Measurements from ENCODE around the gene LNX2. TPM values are rescaled to one million over a fixed set of nuclear protein-coding genes. Genes with fewer than 3 reads are reported as not detected.
A peak's percentile ranks its signal among the peaks of the same experiment; 100 is the strongest.

LNX2 gene
- total RNA-seq: 1 to 10 TPM; 4.1 TPM

GRCh38 chr13:27620377-27621115 lies at the start of gene LNX2:
Gene LNX2, minus strand, starts transcription at chr13:27620529. Its CDS starts 38,826 bp downstream, at chr13:27581703.
- Mint-ChIP-seq H3K27me3 (no peaks in the 10 kb centered on the region), H3K4me1 (peaks cover 40% of the 10 kb centered on the region), H3K36me3 (ENCODE audit: low read depth) (peaks cover 43% of the 10 kb centered on the region), H3K9me3 (no peaks in the 10 kb centered on the region), H3K27ac (peak within 1 kb of the TSS; percentile 87), H3K4me3 (peak within 1 kb of the TSS; percentile 87)
- ATAC-seq (replicated peaks): peak; percentile 92

GRCh38 chr13:27667946-27668345 lies 47.6 kb upstream of the LNX2 start:
- Mint-ChIP-seq H3K9me3 (no peaks in the 10 kb centered on the region), H3K4me3 (no peak overlapping the region), H3K36me3 (ENCODE audit: low read depth) (peaks cover 20% of the 10 kb centered on the region), H3K27ac (no peak overlapping the region), H3K27me3 (no peaks in the 10 kb centered on the region), H3K4me1 (peaks cover 4% of the 10 kb centered on the region)
- no peak for ATAC-seq (replicated peaks)

- no peaks in the 10 kb centered on the region for H3K27me3 Mint-ChIP-seq
- H3K4me1 Mint-ChIP-seq: peaks cover 4% of the 10 kb centered on the region
- H3K36me3 Mint-ChIP-seq (ENCODE audit: low read depth): peaks cover 20% of the 10 kb centered on the region
- no peak overlapping the region for H3K4me3 Mint-ChIP-seq
- no peak for ATAC-seq (replicated peaks)
- H3K9me3 Mint-ChIP-seq: no peaks in the 10 kb centered on the region
- H3K27ac Mint-ChIP-seq: no peak overlapping the region
Observed at GRCh38 chr13:27666951-27667350, 46.6 kb upstream of the LNX2 start.

- Mint-ChIP-seq H3K4me1 (peaks cover 4% of the 10 kb centered on the region), H3K27ac (no peak overlapping the region), H3K36me3 (ENCODE audit: low read depth) (peaks cover 20% of the 10 kb centered on the region), H3K4me3 (no peak overlapping the region), H3K9me3 (no peaks in the 10 kb centered on the region), H3K27me3 (no peaks in the 10 kb centered on the region)
- ATAC-seq (replicated peaks): no peak
Observed at GRCh38 chr13:27665761-27666160, 45.4 kb upstream of the LNX2 start.

- Mint-ChIP-seq H3K27me3 (no peaks in the 10 kb centered on the region), H3K9me3 (no peaks in the 10 kb centered on the region), H3K27ac (no peak overlapping the region), H3K4me3 (no peak overlapping the region), H3K4me1 (peaks cover 4% of the 10 kb centered on the region), H3K36me3 (ENCODE audit: low read depth) (peaks cover 20% of the 10 kb centered on the region)
- no peak for ATAC-seq (replicated peaks)
Observed at GRCh38 chr13:27665333-27665732, 45.0 kb upstream of the LNX2 start.

- Mint-ChIP-seq H3K36me3 (ENCODE audit: low read depth) (peaks cover 20% of the 10 kb centered on the region), H3K27me3 (no peaks in the 10 kb centered on the region), H3K27ac (no peak overlapping the region), H3K4me3 (no peak overlapping the region), H3K9me3 (no peaks in the 10 kb centered on the region), H3K4me1 (peaks cover 4% of the 10 kb centered on the region)
- no peak for ATAC-seq (replicated peaks)
Observed at GRCh38 chr13:27663947-27664346, 43.6 kb upstream of the LNX2 start.

- H3K9me3 Mint-ChIP-seq: no peaks in the 10 kb centered on the region
- peaks cover 4% of the 10 kb centered on the region for H3K4me1 Mint-ChIP-seq
- H3K4me3 Mint-ChIP-seq: no peak overlapping the region
- ATAC-seq (replicated peaks): no peak
- no peaks in the 10 kb centered on the region for H3K27me3 Mint-ChIP-seq
- peaks cover 20% of the 10 kb centered on the region for H3K36me3 Mint-ChIP-seq (ENCODE audit: low read depth)
- H3K27ac Mint-ChIP-seq: no peak overlapping the region
Observed at GRCh38 chr13:27662738-27663470, 42.6 kb upstream of the LNX2 start.

GRCh38 chr13:27661017-27661416 lies 40.7 kb upstream of the LNX2 start:
- Mint-ChIP-seq H3K36me3 (ENCODE audit: low read depth) (peaks cover 16% of the 10 kb centered on the region), H3K4me1 (no peaks in the 10 kb centered on the region), H3K27ac (peak overlapping the region; percentile 50), H3K4me3 (no peak overlapping the region), H3K9me3 (no peaks in the 10 kb centered on the region), H3K27me3 (no peaks in the 10 kb centered on the region)
- no peak for ATAC-seq (replicated peaks)

GRCh38 chr13:27660511-27660910 lies 40.2 kb upstream of the LNX2 start:
- H3K4me3 Mint-ChIP-seq: no peak overlapping the region

GRCh38 chr13:27659145-27659865 lies 39.0 kb upstream of the LNX2 start:
- no peak overlapping the region for H3K4me3 Mint-ChIP-seq
- H3K27me3 Mint-ChIP-seq: no peaks in the 10 kb centered on the region
- no peaks in the 10 kb centered on the region for H3K9me3 Mint-ChIP-seq
- no peak for ATAC-seq (replicated peaks)
- H3K27ac Mint-ChIP-seq: no peak overlapping the region
- peaks cover 6% of the 10 kb centered on the region for H3K36me3 Mint-ChIP-seq (ENCODE audit: low read depth)
- H3K4me1 Mint-ChIP-seq: no peaks in the 10 kb centered on the region

More at GRCh38 chr13:27660511-27660910, 40.2 kb upstream of the LNX2 start:
- Mint-ChIP-seq H3K27ac (peak overlapping the region; percentile 50), H3K9me3 (no peaks in the 10 kb centered on the region), H3K36me3 (ENCODE audit: low read depth) (peaks cover 12% of the 10 kb centered on the region), H3K4me1 (no peaks in the 10 kb centered on the region), H3K27me3 (no peaks in the 10 kb centered on the region)
- ATAC-seq (replicated peaks): no peak

- Mint-ChIP-seq H3K4me3 (no peak overlapping the region), H3K27me3 (no peaks in the 10 kb centered on the region), H3K4me1 (no peaks in the 10 kb centered on the region), H3K36me3 (ENCODE audit: low read depth) (peaks cover 12% of the 10 kb centered on the region), H3K27ac (no peak overlapping the region), H3K9me3 (no peaks in the 10 kb centered on the region)
- ATAC-seq (replicated peaks): no peak
Observed at GRCh38 chr13:27658546-27658945, 38.2 kb upstream of the LNX2 start.

GRCh38 chr13:27657724-27658123 lies 37.4 kb upstream of the LNX2 start:
- ATAC-seq (replicated peaks): no peak
- H3K36me3 Mint-ChIP-seq (ENCODE audit: low read depth): peaks cover 18% of the 10 kb centered on the region
- H3K27me3 Mint-ChIP-seq: no peaks in the 10 kb centered on the region
- no peak overlapping the region for H3K4me3 Mint-ChIP-seq
- H3K4me1 Mint-ChIP-seq: no peaks in the 10 kb centered on the region
- no peaks in the 10 kb centered on the region for H3K9me3 Mint-ChIP-seq
- H3K27ac Mint-ChIP-seq: no peak overlapping the region

GRCh38 chr13:27654816-27655215 lies 34.5 kb upstream of the LNX2 start:
- H3K9me3 Mint-ChIP-seq: no peaks in the 10 kb centered on the region
- no peaks in the 10 kb centered on the region for H3K4me1 Mint-ChIP-seq
- H3K4me3 Mint-ChIP-seq: no peak overlapping the region
- peaks cover 44% of the 10 kb centered on the region for H3K36me3 Mint-ChIP-seq (ENCODE audit: low read depth)
- no peaks in the 10 kb centered on the region for H3K27me3 Mint-ChIP-seq
- H3K27ac Mint-ChIP-seq: no peak overlapping the region
- ATAC-seq (replicated peaks): no peak

GRCh38 chr13:27654059-27654458 lies 33.7 kb upstream of the LNX2 start:
- ATAC-seq (replicated peaks): no peak
- peaks cover 51% of the 10 kb centered on the region for H3K36me3 Mint-ChIP-seq (ENCODE audit: low read depth)
- H3K4me1 Mint-ChIP-seq: no peaks in the 10 kb centered on the region
- H3K27me3 Mint-ChIP-seq: no peaks in the 10 kb centered on the region
- H3K4me3 Mint-ChIP-seq: no peak overlapping the region
- H3K27ac Mint-ChIP-seq: no peak overlapping the region
- peaks cover under 1% of the 10 kb centered on the region for H3K9me3 Mint-ChIP-seq
